AG09319 (cell line): Measurements from ENCODE around the gene PYHIN1.
A peak's percentile ranks its signal among the peaks of the same experiment; 100 is the strongest.
"Not testable (repeated sequence)": the region's sequence is repeated elsewhere in the genome, so short reads cannot be mapped to it uniquely, and the experiment has no call there.

Experiments
- DNase-seq: peaks from one replicate; pipeline ENCODE4 v3.0.0-alpha.2; 2010; ENCODE audit warnings: low read depth; ENCODE audit errors: extremely low read depth
- TF ChIP-seq, protein P1 (sequence below): IDR thresholded peaks from 2 replicates; pipeline ENCODE4 v1.5.1; 2011; ENCODE audit warnings: low read depth, mild to moderate bottlenecking, inconsistent platforms, low read length, moderate library complexity

Gene PYHIN1

DNA sequence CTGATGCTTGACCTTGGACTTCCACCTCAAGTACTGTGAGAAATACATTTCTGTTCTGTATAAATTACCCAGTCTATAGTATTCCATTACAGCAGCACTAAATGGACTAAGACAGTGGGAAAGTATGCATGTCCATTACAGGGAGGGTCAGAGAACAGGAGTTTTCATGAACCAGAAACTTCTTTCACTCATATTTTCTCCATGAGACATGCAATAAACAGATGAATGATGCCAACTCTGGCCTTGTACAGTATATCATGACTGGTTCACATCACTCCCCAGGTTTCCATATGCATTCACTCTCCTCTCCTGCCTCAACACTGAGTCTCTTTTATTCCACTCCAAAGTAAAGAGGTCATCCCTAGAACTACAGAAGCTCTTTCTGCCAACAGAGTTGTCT lies 73.8 kb downstream of the PYHIN1 start:
- DNase-seq, result no peak
- TF ChIP-seq, protein P1, sequence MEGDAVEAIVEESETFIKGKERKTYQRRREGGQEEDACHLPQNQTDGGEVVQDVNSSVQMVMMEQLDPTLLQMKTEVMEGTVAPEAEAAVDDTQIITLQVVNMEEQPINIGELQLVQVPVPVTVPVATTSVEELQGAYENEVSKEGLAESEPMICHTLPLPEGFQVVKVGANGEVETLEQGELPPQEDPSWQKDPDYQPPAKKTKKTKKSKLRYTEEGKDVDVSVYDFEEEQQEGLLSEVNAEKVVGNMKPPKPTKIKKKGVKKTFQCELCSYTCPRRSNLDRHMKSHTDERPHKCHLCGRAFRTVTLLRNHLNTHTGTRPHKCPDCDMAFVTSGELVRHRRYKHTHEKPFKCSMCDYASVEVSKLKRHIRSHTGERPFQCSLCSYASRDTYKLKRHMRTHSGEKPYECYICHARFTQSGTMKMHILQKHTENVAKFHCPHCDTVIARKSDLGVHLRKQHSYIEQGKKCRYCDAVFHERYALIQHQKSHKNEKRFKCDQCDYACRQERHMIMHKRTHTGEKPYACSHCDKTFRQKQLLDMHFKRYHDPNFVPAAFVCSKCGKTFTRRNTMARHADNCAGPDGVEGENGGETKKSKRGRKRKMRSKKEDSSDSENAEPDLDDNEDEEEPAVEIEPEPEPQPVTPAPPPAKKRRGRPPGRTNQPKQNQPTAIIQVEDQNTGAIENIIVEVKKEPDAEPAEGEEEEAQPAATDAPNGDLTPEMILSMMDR, result no peak

DNA sequence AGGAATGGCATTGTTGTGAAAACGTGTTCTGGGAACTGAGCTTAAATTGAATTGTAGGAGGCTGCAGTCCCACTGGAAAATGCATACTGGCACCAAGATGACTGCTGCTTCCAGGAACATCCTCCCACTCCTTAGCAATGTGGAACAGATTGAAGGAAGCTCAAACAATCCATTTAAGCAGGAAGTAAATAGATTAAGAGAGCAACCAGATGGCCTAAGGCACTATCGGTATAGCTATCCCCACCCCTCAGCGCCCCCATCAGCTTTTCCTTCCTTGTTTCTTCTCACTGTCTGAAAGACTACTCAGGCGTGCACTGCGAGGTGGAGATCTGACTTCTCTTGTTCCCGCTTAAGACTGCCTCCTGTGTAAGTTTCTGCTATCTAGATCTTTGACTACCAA lies 74.3 kb downstream of the PYHIN1 start:
- DNase-seq, result no peak
- TF ChIP-seq, protein P1, result no peak

DNA sequence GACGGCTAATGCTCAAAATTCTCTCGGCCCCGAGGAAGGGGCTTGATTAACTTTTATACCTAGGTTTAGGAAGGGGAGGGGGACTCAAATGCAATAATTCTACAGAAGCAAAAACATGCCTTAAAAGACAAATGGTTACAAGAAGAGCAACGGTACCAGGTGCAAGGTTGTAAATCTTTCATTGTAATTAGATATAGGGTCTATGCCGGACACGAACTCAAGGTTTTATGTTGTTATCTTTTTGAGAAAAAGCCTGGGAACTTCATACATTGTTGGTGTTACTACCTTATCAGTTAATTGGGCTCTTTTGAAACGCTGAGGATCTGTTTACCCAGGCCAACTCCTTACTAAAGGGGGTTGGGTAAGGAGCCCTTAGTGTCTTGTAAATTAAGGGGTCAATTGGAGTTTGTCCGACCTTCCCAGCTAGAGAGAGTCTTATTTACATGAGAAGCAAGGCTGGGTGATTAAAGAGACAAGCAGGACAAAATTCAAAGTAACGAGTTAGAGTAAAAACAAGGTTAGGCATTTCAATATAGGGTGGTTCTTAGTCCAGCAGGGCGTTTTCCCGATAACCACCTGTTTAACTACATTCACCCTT lies 75.0 kb downstream of the PYHIN1 start:
- DNase-seq, result not testable (repeated sequence)

DNA sequence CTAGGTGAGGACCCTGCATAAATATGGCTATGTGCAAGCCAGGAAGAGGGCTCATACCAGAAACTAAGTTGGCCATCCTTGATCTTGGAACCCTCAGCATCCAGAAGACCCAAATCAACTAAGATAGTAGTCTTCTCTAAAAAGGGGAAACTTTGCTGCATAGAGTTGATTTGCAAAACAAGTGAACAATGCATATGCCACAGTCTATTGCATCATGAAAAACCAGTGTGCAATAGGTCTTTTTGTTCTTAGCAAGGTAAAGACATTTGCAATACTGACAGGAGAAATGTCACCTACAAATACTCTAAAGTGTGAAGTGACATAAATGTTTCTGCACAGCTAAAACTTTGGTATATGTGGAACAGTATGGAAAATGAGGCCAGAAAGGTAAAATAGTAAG lies 76.4 kb downstream of the PYHIN1 start:
- DNase-seq, result no peak
- TF ChIP-seq, protein P1, result no peak

DNA sequence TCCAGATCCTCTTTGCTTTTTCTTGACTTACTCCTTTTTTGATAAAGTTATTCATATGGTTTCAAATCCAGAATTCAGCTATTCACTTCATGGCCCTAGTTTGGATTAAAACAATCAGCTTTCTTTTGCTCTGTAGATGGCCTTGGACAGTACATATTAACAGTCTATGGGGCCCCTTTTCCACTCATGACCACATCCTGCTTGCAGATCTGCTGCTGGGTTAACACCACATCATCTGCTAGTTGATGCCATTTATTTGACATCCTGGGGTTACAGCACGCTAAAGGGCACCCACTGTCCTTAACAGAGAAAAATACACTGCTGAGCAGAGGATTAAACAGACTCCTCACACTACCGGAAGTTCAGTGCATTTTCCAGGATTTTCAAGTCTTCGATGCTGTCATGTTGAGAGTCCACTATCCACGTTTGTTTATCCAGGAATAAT lies 77.4 kb downstream of the PYHIN1 start:
- no peak for DNase-seq
- TF ChIP-seq, protein P1, result no peak

DNA sequence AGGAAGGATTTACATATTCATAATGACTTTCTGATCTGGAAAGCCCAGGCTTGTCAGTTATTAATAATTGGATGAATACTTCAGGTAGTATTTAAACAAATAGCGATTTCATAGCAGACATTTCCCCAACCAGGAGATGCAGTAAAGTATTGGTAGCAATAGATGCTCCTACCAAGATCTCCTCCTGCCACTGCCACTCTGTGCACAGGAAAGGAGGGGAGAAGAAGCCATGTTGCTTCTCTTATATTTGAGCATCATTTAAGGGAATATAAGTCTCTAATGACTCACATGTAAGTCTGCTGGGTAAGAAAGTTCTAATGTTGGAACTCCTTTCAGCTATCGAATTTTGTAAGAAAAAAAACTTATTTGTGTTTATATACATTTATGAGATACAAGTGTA lies 77.9 kb downstream of the PYHIN1 start:
- no peak for DNase-seq
- TF ChIP-seq, protein P1, result no peak

DNA sequence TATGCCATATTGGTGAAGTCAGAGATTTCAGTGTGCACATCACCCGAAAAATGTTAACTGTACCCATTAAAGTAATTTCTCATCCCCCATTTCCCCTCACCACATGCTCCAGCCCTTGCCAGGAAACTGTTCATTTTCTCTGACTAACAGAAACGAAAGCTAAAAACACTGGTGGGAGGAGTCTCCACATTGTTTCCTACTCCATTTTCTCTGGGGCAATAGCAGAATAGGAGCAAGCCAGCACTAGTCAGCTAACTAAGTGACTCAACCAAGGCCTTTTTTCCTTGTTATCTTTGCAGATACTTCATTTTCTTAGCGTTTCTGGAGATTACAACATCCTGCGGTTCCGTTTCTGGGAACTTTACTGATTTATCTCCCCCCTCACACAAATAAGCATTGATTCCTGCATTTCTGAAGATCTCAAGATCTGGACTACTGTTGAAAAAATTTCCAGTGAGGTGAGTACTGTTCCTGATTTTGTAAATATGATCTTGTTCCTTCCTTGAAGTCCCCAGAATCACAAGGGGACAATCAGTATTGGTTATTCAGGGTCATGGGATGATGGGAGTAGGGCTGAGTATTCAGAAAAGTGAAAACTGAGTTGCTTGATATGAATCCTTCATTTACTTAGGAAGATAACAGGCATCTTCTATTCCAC lies 78.5 kb downstream of the PYHIN1 start, which contains the start of gene IFI16:
IFI16 (plus strand) TSS at position 204 of the 658 bp plus-strand sequence. CDS start 4,774 bp downstream, outside the sequence.
- TF ChIP-seq, protein P1, result no peak
- peak; percentile 86 for DNase-seq
